ENCODE results near the gene ASB1. TPM values are rescaled to one million over a fixed set of nuclear protein-coding genes. Genes with fewer than 3 reads are reported as not detected.

ASB1 gene
- polyA plus RNA-seq, 2 donors, result 10.1 to 10.8 TPM

DNA sequence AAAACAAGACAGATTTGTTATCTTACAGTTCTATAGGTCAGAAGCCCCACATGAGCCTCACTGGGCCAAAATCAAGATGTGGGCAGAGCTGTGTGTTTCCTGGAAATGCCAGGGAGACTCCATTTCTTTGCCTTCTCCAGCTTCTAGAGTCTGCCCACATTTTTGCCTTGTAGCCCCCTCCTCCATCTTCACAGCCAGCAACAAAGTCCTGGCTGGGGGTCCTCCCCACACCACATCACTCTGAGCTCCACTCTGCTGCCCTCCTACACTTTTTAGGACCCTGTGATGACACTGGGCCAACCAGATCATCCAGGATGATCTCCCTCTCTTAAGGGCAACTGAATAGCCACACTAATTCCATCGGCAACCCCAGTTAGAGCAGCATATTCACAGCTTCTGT lies 34.3 kb downstream of the ASB1 start:
- H3K27me3 ChIP-seq (ENCODE audit: control insufficient read depth in 1 of 2, insufficient read depth in 2 of 2, low read length in 2 of 2), result no peaks in the 10 kb centered on the region
- H3K4me1 ChIP-seq (ENCODE audit: control insufficient read depth in 2 of 2, insufficient read depth in 2 of 2, low read length in 1 of 2), result peaks cover 4 to 7% of the 10 kb centered on the region in 2 donors
- H3K9me3 ChIP-seq (ENCODE audit: control insufficient read depth in 2 of 2, insufficient read depth in 1 of 2, low read depth in 1 of 2, low read length in 1 of 2), result peaks cover 0 to under 1% of the 10 kb centered on the region in 2 donors
- no peak overlapping the region for H3K27ac ChIP-seq (ENCODE audit: low read depth in 2 of 2, low read length in 1 of 2)
- H3K36me3 ChIP-seq (ENCODE audit: control insufficient read depth in 2 of 2, insufficient read depth in 2 of 2, low read length in 1 of 2), result no peaks in the 10 kb centered on the region
- H3K4me3 ChIP-seq (ENCODE audit: low read depth in 1 of 2, low read length in 2 of 2), result no peak overlapping the region
- WGBS, 2 donors, result 96 to 98% methylated on average over 1 of the region's 1 CpG

GRCh38 chr2:238461491-238461890 lies 34.8 kb downstream of the ASB1 start:
- Histone ChIP-seq H3K9me3 (ENCODE audit: control insufficient read depth in 2 of 2, insufficient read depth in 1 of 2, low read depth in 1 of 2, low read length in 1 of 2) (no peaks in the 10 kb centered on the region), H3K27ac (ENCODE audit: low read depth in 2 of 2, low read length in 1 of 2) (no peak overlapping the region), H3K27me3 (ENCODE audit: control insufficient read depth in 1 of 2, insufficient read depth in 2 of 2, low read length in 2 of 2) (no peaks in the 10 kb centered on the region), H3K4me3 (ENCODE audit: low read depth in 1 of 2, low read length in 2 of 2) (no peak overlapping the region), H3K4me1 (ENCODE audit: control insufficient read depth in 2 of 2, insufficient read depth in 2 of 2, low read length in 1 of 2) (peaks cover 4 to 7% of the 10 kb centered on the region in 2 donors), H3K36me3 (ENCODE audit: control insufficient read depth in 2 of 2, insufficient read depth in 2 of 2, low read length in 1 of 2) (no peaks in the 10 kb centered on the region)
- WGBS, 2 donors, result 91 to 96% methylated on average over 6 of the region's 6 CpGs

DNA sequence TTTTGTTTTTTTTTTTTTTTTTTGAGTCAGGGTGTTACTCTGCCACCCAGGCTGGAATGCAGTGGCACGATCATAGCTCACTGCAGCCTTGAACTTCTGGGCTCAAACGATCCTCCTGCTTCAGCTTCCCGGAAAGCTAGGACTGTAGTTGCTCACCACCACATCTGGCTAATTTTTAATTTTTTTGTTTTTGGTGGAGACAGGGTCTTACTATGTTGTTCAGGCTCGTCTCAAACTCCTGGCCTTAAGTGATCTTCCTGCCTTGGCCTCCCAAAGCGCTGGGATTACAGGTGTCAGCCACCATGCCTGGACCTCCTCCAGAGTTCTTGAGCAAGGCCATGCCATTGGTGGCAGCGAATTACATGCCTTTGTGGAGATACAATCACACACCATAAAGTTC lies 35.2 kb downstream of the ASB1 start:
- 88 to 92% methylated on average over 6 of the region's 6 CpGs for WGBS, 2 donors
- H3K9me3 ChIP-seq (ENCODE audit: control insufficient read depth in 2 of 2, insufficient read depth in 1 of 2, low read depth in 1 of 2, low read length in 1 of 2), result no peaks in the 10 kb centered on the region

GRCh38 chr2:238462782-238463396 lies 36.2 kb downstream of the ASB1 start:
- Histone ChIP-seq H3K27me3 (ENCODE audit: control insufficient read depth in 1 of 2, insufficient read depth in 2 of 2, low read length in 2 of 2) (no peaks in the 10 kb centered on the region), H3K36me3 (ENCODE audit: control insufficient read depth in 2 of 2, insufficient read depth in 2 of 2, low read length in 1 of 2) (no peaks in the 10 kb centered on the region), H3K27ac (ENCODE audit: low read depth in 2 of 2, low read length in 1 of 2) (no peak overlapping the region), H3K4me1 (ENCODE audit: control insufficient read depth in 2 of 2, insufficient read depth in 2 of 2, low read length in 1 of 2) (peaks cover 4 to 7% of the 10 kb centered on the region in 2 donors), H3K4me3 (ENCODE audit: low read depth in 1 of 2, low read length in 2 of 2) (no peak overlapping the region), H3K9me3 (ENCODE audit: control insufficient read depth in 2 of 2, insufficient read depth in 1 of 2, low read depth in 1 of 2, low read length in 1 of 2) (no peaks in the 10 kb centered on the region)
- WGBS, 2 donors, result 58 to 64% methylated on average over 2 of the region's 2 CpGs

More for the DNA sequence above, 35.2 kb downstream of the ASB1 start:
- H3K4me1 ChIP-seq (ENCODE audit: control insufficient read depth in 2 of 2, insufficient read depth in 2 of 2, low read length in 1 of 2), result peaks cover 4 to 7% of the 10 kb centered on the region in 2 donors
- H3K4me3 ChIP-seq (ENCODE audit: low read depth in 1 of 2, low read length in 2 of 2), result no peak overlapping the region
- H3K27me3 ChIP-seq (ENCODE audit: control insufficient read depth in 1 of 2, insufficient read depth in 2 of 2, low read length in 2 of 2), result no peaks in the 10 kb centered on the region
- H3K27ac ChIP-seq (ENCODE audit: low read depth in 2 of 2, low read length in 1 of 2), result no peak overlapping the region
- H3K36me3 ChIP-seq (ENCODE audit: control insufficient read depth in 2 of 2, insufficient read depth in 2 of 2, low read length in 1 of 2), result no peaks in the 10 kb centered on the region

DNA sequence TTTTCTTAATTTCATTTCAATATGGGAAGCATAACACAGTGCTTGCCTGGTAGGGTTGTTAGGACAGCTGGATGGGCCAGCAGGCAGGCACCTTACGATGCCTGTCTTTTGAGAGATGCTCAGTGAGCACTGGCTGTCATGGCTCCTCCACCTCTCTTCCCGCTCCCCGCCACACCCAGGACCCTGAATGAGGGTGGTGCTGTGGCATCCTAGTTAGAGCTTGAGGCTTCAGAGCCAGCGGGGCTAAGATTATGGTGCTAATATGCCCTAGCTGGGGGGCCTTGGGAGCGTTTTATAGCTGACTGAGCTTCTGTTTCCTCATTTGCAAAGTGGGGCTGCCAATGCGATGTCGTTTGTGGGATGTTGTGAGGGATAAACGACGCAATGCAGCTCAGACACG lies 37.7 kb downstream of the ASB1 start:
- 92 to 93% methylated on average over 10 of the region's 10 CpGs for WGBS, 2 donors

GRCh38 chr2:238465487-238466242 lies 38.9 kb downstream of the ASB1 start:
- H3K4me3 ChIP-seq (ENCODE audit: low read depth in 1 of 2, low read length in 2 of 2), result no peak overlapping the region
- no peak overlapping the region for H3K27ac ChIP-seq (ENCODE audit: low read depth in 2 of 2, low read length in 1 of 2)
- no peaks in the 10 kb centered on the region for H3K9me3 ChIP-seq (ENCODE audit: control insufficient read depth in 2 of 2, insufficient read depth in 1 of 2, low read depth in 1 of 2, low read length in 1 of 2)
- H3K27me3 ChIP-seq (ENCODE audit: control insufficient read depth in 1 of 2, insufficient read depth in 2 of 2, low read length in 2 of 2), result no peaks in the 10 kb centered on the region
- H3K36me3 ChIP-seq (ENCODE audit: control insufficient read depth in 2 of 2, insufficient read depth in 2 of 2, low read length in 1 of 2), result no peaks in the 10 kb centered on the region
- no peaks in the 10 kb centered on the region for H3K4me1 ChIP-seq (ENCODE audit: control insufficient read depth in 2 of 2, insufficient read depth in 2 of 2, low read length in 1 of 2)
- 91 to 92% methylated on average over 22 of the region's 22 CpGs for WGBS, 2 donors

More for the DNA sequence above, 37.7 kb downstream of the ASB1 start:
- H3K36me3 ChIP-seq (ENCODE audit: control insufficient read depth in 2 of 2, insufficient read depth in 2 of 2, low read length in 1 of 2), result no peaks in the 10 kb centered on the region
- H3K9me3 ChIP-seq (ENCODE audit: control insufficient read depth in 2 of 2, insufficient read depth in 1 of 2, low read depth in 1 of 2, low read length in 1 of 2), result no peaks in the 10 kb centered on the region
- H3K4me1 ChIP-seq (ENCODE audit: control insufficient read depth in 2 of 2, insufficient read depth in 2 of 2, low read length in 1 of 2), result peaks cover 1 to 2% of the 10 kb centered on the region in 2 donors
- no peak overlapping the region for H3K27ac ChIP-seq (ENCODE audit: low read depth in 2 of 2, low read length in 1 of 2)
- H3K27me3 ChIP-seq (ENCODE audit: control insufficient read depth in 1 of 2, insufficient read depth in 2 of 2, low read length in 2 of 2), result no peaks in the 10 kb centered on the region
- no peak overlapping the region for H3K4me3 ChIP-seq (ENCODE audit: low read depth in 1 of 2, low read length in 2 of 2)

- Histone ChIP-seq H3K27ac (ENCODE audit: low read depth in 2 of 2, low read length in 1 of 2) (no peak overlapping the region), H3K4me1 (ENCODE audit: control insufficient read depth in 2 of 2, insufficient read depth in 2 of 2, low read length in 1 of 2) (no peaks in the 10 kb centered on the region), H3K4me3 (ENCODE audit: low read depth in 1 of 2, low read length in 2 of 2) (no peak overlapping the region), H3K36me3 (ENCODE audit: control insufficient read depth in 2 of 2, insufficient read depth in 2 of 2, low read length in 1 of 2) (no peaks in the 10 kb centered on the region), H3K27me3 (ENCODE audit: control insufficient read depth in 1 of 2, insufficient read depth in 2 of 2, low read length in 2 of 2) (no peaks in the 10 kb centered on the region), H3K9me3 (ENCODE audit: control insufficient read depth in 2 of 2, insufficient read depth in 1 of 2, low read depth in 1 of 2, low read length in 1 of 2) (no peaks in the 10 kb centered on the region)
- WGBS, 2 donors, result 84 to 89% methylated on average over 10 of the region's 10 CpGs
These were observed 39.6 kb downstream of the ASB1 start for GRCh38 chr2:238466243-238466756.

GRCh38 chr2:238467062-238467461 lies 40.3 kb downstream of the ASB1 start:
- H3K4me1 ChIP-seq (ENCODE audit: control insufficient read depth in 2 of 2, insufficient read depth in 2 of 2, low read length in 1 of 2), result no peaks in the 10 kb centered on the region
- no peaks in the 10 kb centered on the region for H3K36me3 ChIP-seq (ENCODE audit: control insufficient read depth in 2 of 2, insufficient read depth in 2 of 2, low read length in 1 of 2)
- no peak overlapping the region for H3K4me3 ChIP-seq (ENCODE audit: low read depth in 1 of 2, low read length in 2 of 2)
- H3K9me3 ChIP-seq (ENCODE audit: control insufficient read depth in 2 of 2, insufficient read depth in 1 of 2, low read depth in 1 of 2, low read length in 1 of 2), result no peaks in the 10 kb centered on the region
- 87% methylated on average over 4 of the region's 4 CpGs for WGBS, 2 donors
- H3K27me3 ChIP-seq (ENCODE audit: control insufficient read depth in 1 of 2, insufficient read depth in 2 of 2, low read length in 2 of 2), result no peaks in the 10 kb centered on the region
- H3K27ac ChIP-seq (ENCODE audit: low read depth in 2 of 2, low read length in 1 of 2), result no peak overlapping the region

DNA sequence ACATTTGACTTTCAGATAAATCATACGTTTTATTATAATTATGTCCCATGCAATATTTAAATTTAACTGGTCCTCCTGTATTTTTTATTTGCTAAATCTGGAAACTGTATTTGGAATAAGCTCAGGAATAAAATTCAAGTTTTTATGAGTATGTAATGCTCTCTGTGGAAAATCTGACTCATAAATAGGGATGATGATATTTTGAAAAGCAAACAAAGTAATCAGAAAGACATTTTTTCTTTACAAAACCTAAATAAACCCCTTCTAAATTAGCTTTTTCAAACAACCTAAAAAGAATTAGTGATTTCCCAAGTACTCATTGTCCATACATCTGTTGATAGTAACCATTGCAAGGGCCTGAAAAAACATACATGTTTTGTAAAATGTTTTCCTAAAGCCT lies 41.1 kb downstream of the ASB1 start:
- Histone ChIP-seq H3K27ac (ENCODE audit: low read depth in 2 of 2, low read length in 1 of 2) (no peak overlapping the region), H3K4me3 (ENCODE audit: low read depth in 1 of 2, low read length in 2 of 2) (no peak overlapping the region), H3K4me1 (ENCODE audit: control insufficient read depth in 2 of 2, insufficient read depth in 2 of 2, low read length in 1 of 2) (no peaks in the 10 kb centered on the region), H3K9me3 (ENCODE audit: control insufficient read depth in 2 of 2, insufficient read depth in 1 of 2, low read depth in 1 of 2, low read length in 1 of 2) (no peaks in the 10 kb centered on the region), H3K36me3 (ENCODE audit: control insufficient read depth in 2 of 2, insufficient read depth in 2 of 2, low read length in 1 of 2) (no peaks in the 10 kb centered on the region), H3K27me3 (ENCODE audit: control insufficient read depth in 1 of 2, insufficient read depth in 2 of 2, low read length in 2 of 2) (no peaks in the 10 kb centered on the region)
- WGBS, 2 donors, result 64 to 72% methylated on average over 1 of the region's 1 CpG

All from esophagus (tissue), 2 donors.